Endothelial cell of umbilical vein (primary cell): Measurements from ENCODE around the gene HSP90AB1.

Experiments
- EZH2 ChIP-seq: IDR thresholded peaks from 2 replicates; pipeline ENCODE4 v1.6.1; 2012; ENCODE audit warnings: borderline replicate concordance, low read depth, mild to moderate bottlenecking, moderate library complexity, low read length, inconsistent platforms; ENCODE audit not compliant: severe bottlenecking
- FOS ChIP-seq: IDR thresholded peaks from 2 replicates; pipeline ENCODE4 v1.6.1; 2011; ENCODE audit warnings: mild to moderate bottlenecking, low read length, moderate library complexity, borderline replicate concordance; ENCODE audit not compliant: insufficient read depth
- MYC ChIP-seq: IDR thresholded peaks from one replicate; pipeline ENCODE4 v1.6.1; 2011; ENCODE audit warnings: mild to moderate bottlenecking, low read depth, low read length
- POLR2AphosphoS5 ChIP-seq: IDR thresholded peaks from 2 replicates; pipeline ENCODE4 v1.6.1; 2012; ENCODE audit warnings: low read depth, mild to moderate bottlenecking, control low read depth, low read length, moderate library complexity; ENCODE audit not compliant: insufficient read depth
- TF ChIP-seq, protein P1 (sequence below), 2 donors: IDR thresholded peaks; 1 replicate in 1 of 2; 2 replicates in 1 of 2; pipeline ENCODE4 v1.5.1; 2011; ENCODE audit warnings: low read length in 2 of 2, mild to moderate bottlenecking in 2 of 2, moderate library complexity in 2 of 2, control low read depth in 1 of 2, inconsistent platforms in 1 of 2, low read depth in 1 of 2; ENCODE audit not compliant: insufficient read depth in 1 of 2; ENCODE audit errors: extremely low read depth in 1 of 2
- TF ChIP-seq, protein P2 (sequence below): IDR thresholded peaks from 2 replicates; pipeline ENCODE4 v1.6.1; 2011; ENCODE audit not compliant: insufficient read depth, insufficient read length

DNA sequence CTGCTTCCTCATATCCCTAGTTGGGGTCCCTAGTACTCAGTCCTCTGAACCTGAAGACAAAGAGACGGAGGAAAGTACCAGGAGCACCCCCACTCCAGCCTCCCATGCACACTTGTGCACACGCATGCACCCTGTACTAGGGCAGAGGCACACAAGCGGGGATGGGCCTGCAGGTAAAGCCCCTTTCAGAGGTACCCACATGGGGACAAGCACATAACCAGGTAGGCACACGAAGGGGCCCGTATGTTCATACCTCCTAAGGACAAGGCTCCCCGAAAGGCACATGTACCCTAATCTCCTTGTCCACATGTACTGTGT lies 24.5 kb downstream of the HSP90AB1 start:
- TF ChIP-seq POLR2AphosphoS5 (no peak), EZH2 (no peak), MYC (no peak), FOS (no peak)
- TF ChIP-seq, protein P1, sequence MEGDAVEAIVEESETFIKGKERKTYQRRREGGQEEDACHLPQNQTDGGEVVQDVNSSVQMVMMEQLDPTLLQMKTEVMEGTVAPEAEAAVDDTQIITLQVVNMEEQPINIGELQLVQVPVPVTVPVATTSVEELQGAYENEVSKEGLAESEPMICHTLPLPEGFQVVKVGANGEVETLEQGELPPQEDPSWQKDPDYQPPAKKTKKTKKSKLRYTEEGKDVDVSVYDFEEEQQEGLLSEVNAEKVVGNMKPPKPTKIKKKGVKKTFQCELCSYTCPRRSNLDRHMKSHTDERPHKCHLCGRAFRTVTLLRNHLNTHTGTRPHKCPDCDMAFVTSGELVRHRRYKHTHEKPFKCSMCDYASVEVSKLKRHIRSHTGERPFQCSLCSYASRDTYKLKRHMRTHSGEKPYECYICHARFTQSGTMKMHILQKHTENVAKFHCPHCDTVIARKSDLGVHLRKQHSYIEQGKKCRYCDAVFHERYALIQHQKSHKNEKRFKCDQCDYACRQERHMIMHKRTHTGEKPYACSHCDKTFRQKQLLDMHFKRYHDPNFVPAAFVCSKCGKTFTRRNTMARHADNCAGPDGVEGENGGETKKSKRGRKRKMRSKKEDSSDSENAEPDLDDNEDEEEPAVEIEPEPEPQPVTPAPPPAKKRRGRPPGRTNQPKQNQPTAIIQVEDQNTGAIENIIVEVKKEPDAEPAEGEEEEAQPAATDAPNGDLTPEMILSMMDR (IDR thresholded peaks at IDR 0.05; ENCODE audit: extremely low read depth in 1 of 2, insufficient read depth in 1 of 2, low read depth in 1 of 2, low read length in 2 of 2) = no peak
- TF ChIP-seq, protein P2, sequence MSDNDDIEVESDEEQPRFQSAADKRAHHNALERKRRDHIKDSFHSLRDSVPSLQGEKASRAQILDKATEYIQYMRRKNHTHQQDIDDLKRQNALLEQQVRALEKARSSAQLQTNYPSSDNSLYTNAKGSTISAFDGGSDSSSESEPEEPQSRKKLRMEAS = no peak
